ENCODE data around the gene ABHD6. TPM values are rescaled to one million over a fixed set of nuclear protein-coding genes. Genes with fewer than 3 reads are reported as not detected.

ABHD6 gene
- total RNA-seq, 1 experiment from 2014 or later: 3.4 TPM

DNA sequence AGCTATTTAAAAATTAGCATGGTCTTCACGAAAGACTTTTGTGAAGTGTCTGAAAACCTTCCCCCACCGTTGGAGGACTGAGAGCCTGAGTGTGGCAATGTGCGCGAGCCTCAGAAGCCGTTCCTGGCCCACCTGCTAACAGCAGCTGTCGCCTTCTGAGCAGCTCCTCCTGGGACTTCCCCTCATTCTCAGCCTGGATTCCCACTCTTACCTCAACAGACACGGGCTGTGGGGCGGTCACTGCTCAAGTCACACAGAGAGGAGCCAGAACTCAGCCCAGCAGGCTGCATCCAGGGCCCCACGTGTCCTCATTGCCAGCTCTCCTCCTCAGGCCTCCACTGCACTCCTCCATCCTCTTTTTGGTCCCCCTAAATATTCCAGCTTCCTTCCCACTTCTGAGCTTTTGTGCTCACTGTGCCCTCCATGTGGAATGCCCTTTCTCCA is 34.7 kb upstream of the ABHD6 start:
- TF ChIP-seq, protein P1, sequence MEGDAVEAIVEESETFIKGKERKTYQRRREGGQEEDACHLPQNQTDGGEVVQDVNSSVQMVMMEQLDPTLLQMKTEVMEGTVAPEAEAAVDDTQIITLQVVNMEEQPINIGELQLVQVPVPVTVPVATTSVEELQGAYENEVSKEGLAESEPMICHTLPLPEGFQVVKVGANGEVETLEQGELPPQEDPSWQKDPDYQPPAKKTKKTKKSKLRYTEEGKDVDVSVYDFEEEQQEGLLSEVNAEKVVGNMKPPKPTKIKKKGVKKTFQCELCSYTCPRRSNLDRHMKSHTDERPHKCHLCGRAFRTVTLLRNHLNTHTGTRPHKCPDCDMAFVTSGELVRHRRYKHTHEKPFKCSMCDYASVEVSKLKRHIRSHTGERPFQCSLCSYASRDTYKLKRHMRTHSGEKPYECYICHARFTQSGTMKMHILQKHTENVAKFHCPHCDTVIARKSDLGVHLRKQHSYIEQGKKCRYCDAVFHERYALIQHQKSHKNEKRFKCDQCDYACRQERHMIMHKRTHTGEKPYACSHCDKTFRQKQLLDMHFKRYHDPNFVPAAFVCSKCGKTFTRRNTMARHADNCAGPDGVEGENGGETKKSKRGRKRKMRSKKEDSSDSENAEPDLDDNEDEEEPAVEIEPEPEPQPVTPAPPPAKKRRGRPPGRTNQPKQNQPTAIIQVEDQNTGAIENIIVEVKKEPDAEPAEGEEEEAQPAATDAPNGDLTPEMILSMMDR (IDR thresholded peaks at IDR 0.05; ENCODE audit: unreplicated experiment): no peak
- BruUV-seq (replicated peaks): no TSS peak

DNA sequence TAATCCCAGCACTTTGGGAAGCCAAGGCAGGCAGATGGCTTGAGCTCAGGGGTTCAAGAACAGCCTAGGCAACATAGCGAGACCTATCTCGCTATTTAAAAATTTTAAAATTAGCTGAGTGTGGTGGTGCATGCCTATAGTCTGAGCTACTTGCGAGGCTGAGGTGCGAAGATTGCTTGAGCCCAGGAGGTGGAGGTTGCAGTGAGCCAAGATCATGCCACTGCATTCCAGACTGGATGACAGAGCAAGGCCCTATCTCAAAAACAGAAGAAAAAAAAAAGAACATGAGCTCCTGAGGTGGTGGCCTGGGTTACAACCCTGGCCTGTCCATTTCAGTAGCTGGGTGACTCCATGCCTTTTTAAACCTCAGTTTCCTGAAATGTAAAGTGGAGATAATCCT is 34.1 kb upstream of the ABHD6 start:
- no peaks in the 10 kb centered on the region for H3K4me1 Mint-ChIP-seq (ENCODE audit: insufficient read depth, unreplicated experiment)
- POLR2A ChIA-PET: interaction anchor here (0.6 to 2.3 kb wide), 5 partner anchors 9 to 103 kb away, joined by 3 to 7 read pairs (median 3); partner anchors contain the start of genes HTD2 and RPP14
- CTCF ChIA-PET: interaction anchor here (0.6 to 1.2 kb wide), 5 partner anchors 11 to 70 kb away, joined by 3 to 6 read pairs (median 3); no protein-coding TSS in a partner anchor
- no peak for DNase-seq (ENCODE audit: unreplicated experiment)
- no peak overlapping the region for H3K27ac Mint-ChIP-seq (ENCODE audit: low read depth, unreplicated experiment)
- BruUV-seq (replicated peaks): no TSS peak
- H3K27me3 Mint-ChIP-seq (ENCODE audit: insufficient read depth, unreplicated experiment): peaks cover 10% of the 10 kb centered on the region
- H3K36me3 Mint-ChIP-seq (ENCODE audit: insufficient read depth, unreplicated experiment): no peaks in the 10 kb centered on the region
- H3K9me3 Mint-ChIP-seq (ENCODE audit: unreplicated experiment): no peaks in the 10 kb centered on the region
- H3K4me3 Mint-ChIP-seq (ENCODE audit: unreplicated experiment): no peak overlapping the region
- intact Hi-C loops (cut with micrococcal nuclease): no loop called here
- TF ChIP-seq, protein P1 (IDR thresholded peaks at IDR 0.05; ENCODE audit: unreplicated experiment): no peak

More for the DNA sequence above, 34.7 kb upstream of the ABHD6 start:
- Mint-ChIP-seq H3K27me3 (ENCODE audit: insufficient read depth, unreplicated experiment) (peaks cover 10% of the 10 kb centered on the region), H3K4me1 (ENCODE audit: insufficient read depth, unreplicated experiment) (no peaks in the 10 kb centered on the region), H3K27ac (ENCODE audit: low read depth, unreplicated experiment) (no peak overlapping the region), H3K4me3 (ENCODE audit: unreplicated experiment) (no peak overlapping the region), H3K36me3 (ENCODE audit: insufficient read depth, unreplicated experiment) (no peaks in the 10 kb centered on the region), H3K9me3 (ENCODE audit: unreplicated experiment) (no peaks in the 10 kb centered on the region)
- no peak for DNase-seq (ENCODE audit: unreplicated experiment)
- intact Hi-C loops (cut with micrococcal nuclease): no loop called here
- POLR2A ChIA-PET: interaction anchor here (0.5 to 2.3 kb wide), 6 partner anchors 10 to 1332 kb away, joined by 3 to 7 read pairs (median 4); partner anchors contain the start of genes HTD2 and RPP14
- CTCF ChIA-PET: interaction anchor here (0.6 to 1.2 kb wide), 8 partner anchors 9 to 114 kb away, joined by 3 to 6 read pairs (median 3); no protein-coding TSS in a partner anchor

DNA sequence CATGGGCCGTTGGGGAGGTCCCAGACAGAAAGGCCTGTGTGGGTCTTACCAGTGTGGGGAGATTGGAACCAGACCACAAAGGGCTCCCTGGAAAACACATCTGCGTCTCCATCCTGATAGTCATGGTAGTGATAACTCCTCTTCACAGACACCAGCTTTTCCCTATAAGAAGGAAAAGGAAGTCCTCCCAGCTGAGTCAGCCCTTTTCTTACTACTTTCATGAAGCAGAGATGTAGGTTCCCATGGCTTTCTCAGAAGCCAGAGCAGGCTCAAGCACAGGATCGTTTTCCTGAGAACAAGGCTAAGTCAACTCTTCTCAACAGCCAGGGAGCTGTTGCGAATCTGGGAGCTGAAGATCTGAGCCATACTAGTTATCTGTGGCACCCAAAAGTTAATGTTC is 32.9 kb upstream of the ABHD6 start:
- BruUV-seq (replicated peaks): no TSS peak
- no peaks in the 10 kb centered on the region for H3K4me1 Mint-ChIP-seq (ENCODE audit: insufficient read depth, unreplicated experiment)
- H3K9me3 Mint-ChIP-seq (ENCODE audit: unreplicated experiment): no peaks in the 10 kb centered on the region
- H3K27ac Mint-ChIP-seq (ENCODE audit: low read depth, unreplicated experiment): no peak overlapping the region
- DNase-seq (ENCODE audit: unreplicated experiment): no peak
- H3K4me3 Mint-ChIP-seq (ENCODE audit: unreplicated experiment): no peak overlapping the region
- H3K36me3 Mint-ChIP-seq (ENCODE audit: insufficient read depth, unreplicated experiment): no peaks in the 10 kb centered on the region
- intact Hi-C loops (cut with micrococcal nuclease): no loop called here
- ChIA-PET POLR2A (interaction anchor here (0.6 to 2.3 kb wide), 3 partner anchors 8 to 106 kb away, joined by 3 to 7 read pairs (median 3); no protein-coding TSS in a partner anchor), CTCF (interaction anchor here (0.7 to 1.5 kb wide), 2 partner anchors 37 to 101 kb away, joined by 3 to 6 read pairs; partner anchors contain the start of genes HTD2 and RPP14)
- H3K27me3 Mint-ChIP-seq (ENCODE audit: insufficient read depth, unreplicated experiment): peaks cover 15% of the 10 kb centered on the region
- TF ChIP-seq, protein P1 (IDR thresholded peaks at IDR 0.05; ENCODE audit: unreplicated experiment): no peak

DNA sequence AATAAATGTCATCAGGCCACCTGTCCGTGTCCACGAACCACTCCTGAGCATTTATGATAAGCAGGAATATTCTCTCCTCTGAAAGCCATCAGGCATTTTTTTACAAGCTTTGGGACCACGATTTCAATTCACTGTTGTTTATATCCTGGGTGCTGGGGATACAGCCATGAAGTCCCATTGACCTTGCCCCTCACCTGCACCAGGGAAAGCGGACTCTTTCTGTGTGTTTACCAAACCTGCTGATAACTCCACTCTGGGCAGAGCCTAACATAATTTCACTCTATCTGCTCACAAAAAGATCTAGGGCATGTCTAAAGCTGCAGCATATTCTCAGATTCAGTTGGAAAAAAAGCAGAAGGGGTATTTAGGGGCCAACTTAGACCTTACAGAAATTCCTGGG is 31.6 kb upstream of the ABHD6 start:
- Mint-ChIP-seq H3K36me3 (ENCODE audit: insufficient read depth, unreplicated experiment) (no peaks in the 10 kb centered on the region), H3K27ac (ENCODE audit: low read depth, unreplicated experiment) (no peak overlapping the region), H3K27me3 (ENCODE audit: insufficient read depth, unreplicated experiment) (peaks cover 24% of the 10 kb centered on the region), H3K9me3 (ENCODE audit: unreplicated experiment) (no peaks in the 10 kb centered on the region), H3K4me1 (ENCODE audit: insufficient read depth, unreplicated experiment) (no peaks in the 10 kb centered on the region), H3K4me3 (ENCODE audit: unreplicated experiment) (no peak overlapping the region)
- no TSS peak for BruUV-seq (replicated peaks)
- no peak for DNase-seq (ENCODE audit: unreplicated experiment)
- TF ChIP-seq, protein P1 (IDR thresholded peaks at IDR 0.05; ENCODE audit: unreplicated experiment): no peak
- CTCF ChIA-PET: interaction anchor here (0.6 to 1.5 kb wide), 2 partner anchors 17 to 28 kb away, joined by 3 read pairs; no protein-coding TSS in a partner anchor
- POLR2A ChIA-PET: interaction anchor here (1.0 kb wide), 1 partner anchor 49 kb away, joined by 3 read pairs; no protein-coding TSS in a partner anchor
- intact Hi-C loops (cut with micrococcal nuclease): no loop called here

All from MCF 10A (cell line).